Upper lobe of left lung (tissue), 6 donors: ENCODE data around the gene FRK. TPM values are rescaled to one million over a fixed set of nuclear protein-coding genes. Genes with fewer than 3 reads are reported as not detected.

Experiments
- ATAC-seq, 2 donors: fragments of 200-7000 bp; cut with Tn5 transposase; one replicate each; pipeline ENCODE4 v1.9.1; 2022; ENCODE audit warnings: mild to moderate bottlenecking in 2 of 2, moderate library complexity in 2 of 2; ENCODE audit not compliant: low FRiP score in 2 of 2
- DNase-seq, 2 donors: peaks; one replicate each; pipeline ENCODE4 v3.0.0-alpha.2; 2019 to 2020
- H3K27ac ChIP-seq, 4 donors: fragments of 200-600 bp; sonication (generic); one replicate each; pipeline ENCODE4 v1.5.1; 2016 to 2019
- H3K27me3 ChIP-seq, 4 donors: fragments of 200-600 bp; sonication (generic); one replicate each; pipeline ENCODE4 v1.5.1; 2017 to 2019
- H3K36me3 ChIP-seq, 4 donors: fragments of 200-600 bp; sonication (generic); one replicate each; pipeline ENCODE4 v1.5.1; 2016 to 2019
- H3K4me1 ChIP-seq, 4 donors: fragments of 200-600 bp; sonication (generic); one replicate each; pipeline ENCODE4 v1.5.1; 2018 to 2019
- H3K4me3 ChIP-seq, 4 donors: fragments of 200-600 bp; sonication (generic); one replicate each; pipeline ENCODE4 v1.5.1; 2017 to 2019; ENCODE audit warnings: mild to moderate bottlenecking in 2 of 4, moderate library complexity in 1 of 4
- H3K9me3 ChIP-seq, 4 donors: fragments of 200-600 bp; sonication (generic); one replicate each; pipeline ENCODE4 v1.5.1; 2018 to 2019
- EP300 ChIP-seq, 4 donors: sonication (generic); formaldehyde crosslinking; IDR thresholded peaks; one replicate each; pipeline ENCODE4 v1.5.1; 2017; ENCODE audit warnings: antibody characterized with exemption in 4 of 4, control low read depth in 2 of 4
- POLR2A ChIP-seq, 4 donors: fragments of 450-650 bp; IDR thresholded peaks; one replicate each; pipeline ENCODE4 v1.5.1; 2016 to 2017; ENCODE audit warnings: antibody characterized with exemption in 4 of 4, mild to moderate bottlenecking in 2 of 4
- POLR2AphosphoS5 ChIP-seq, 2 donors: sonication (generic); formaldehyde crosslinking; IDR thresholded peaks; one replicate each; pipeline ENCODE4 v1.5.1; 2017; ENCODE audit warnings: antibody characterized with exemption in 2 of 2
- WGBS, 2 donors: methylation state at CpG; one replicate each; pipeline ENCODE4 v1.1.5; 2017 to 2018; 5-methylcytosine and 5-hydroxymethylcytosine counted together
- total RNA-seq, 6 donors: library from RNA; depleted of rRNA in 4 of 6; stranded (reverse); fragments of >200 nt in 4 of 6; gene quantifications; one replicate each; pipeline versions ENCODE4 v1.1.0 to v1.2.1, GENCODE V29; 2016 to 2021
- TF ChIP-seq, protein P1 (sequence below), 6 experiments: fragments of 450-650 bp in 4 of 6; fragments of 200-600 bp in 2 of 6; sonication (generic) in 2 of 6; IDR thresholded peaks; one replicate each; pipeline ENCODE4 v1.5.1; 2016 to 2019; ENCODE audit warnings: antibody characterized with exemption in 6 of 6
- donor health status: DM: no; HTN: no; CAD: no; lungs with moderate emphysema.
- donor health status: DM: no; HTN: yes; CAD: no; lungs with severe emphysema.

FRK gene
- total RNA-seq, 6 donors from 2014 or later = 2.2 to 9.8 (median 5.9) TPM

DNA sequence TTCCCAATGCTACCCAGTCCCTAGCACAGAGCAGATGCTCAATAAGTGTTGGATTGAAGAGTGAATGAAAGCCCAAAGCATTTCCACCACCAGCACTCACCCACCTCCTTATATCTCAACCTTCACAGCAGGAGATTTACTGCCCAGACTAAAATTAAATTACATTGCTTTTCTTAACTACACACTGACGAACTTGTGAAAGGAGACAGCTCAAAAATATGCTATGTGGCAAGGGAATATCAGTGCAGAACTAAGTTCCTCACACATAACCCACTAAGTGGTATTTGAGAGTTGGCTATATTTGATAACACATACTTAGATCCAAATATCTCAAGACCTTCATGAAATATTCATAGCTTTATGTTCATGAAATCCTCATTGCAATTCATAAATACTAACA, 137.7 kb downstream of the FRK start:
- DNase-seq (no peak), ATAC-seq (no peak)
- Histone ChIP-seq H3K27me3 (no peaks in the 10 kb centered on the region), H3K27ac (no peak overlapping the region), H3K4me3 (no peak overlapping the region), H3K36me3 (no peaks in the 10 kb centered on the region), H3K9me3 (peaks cover 0 to 1% (median 0%) of the 10 kb centered on the region in 4 donors), H3K4me1 (no peaks in the 10 kb centered on the region)
- 67 to 77% methylated on average over 1 of the region's 1 CpG for WGBS, 2 donors
- TF ChIP-seq, protein P1, sequence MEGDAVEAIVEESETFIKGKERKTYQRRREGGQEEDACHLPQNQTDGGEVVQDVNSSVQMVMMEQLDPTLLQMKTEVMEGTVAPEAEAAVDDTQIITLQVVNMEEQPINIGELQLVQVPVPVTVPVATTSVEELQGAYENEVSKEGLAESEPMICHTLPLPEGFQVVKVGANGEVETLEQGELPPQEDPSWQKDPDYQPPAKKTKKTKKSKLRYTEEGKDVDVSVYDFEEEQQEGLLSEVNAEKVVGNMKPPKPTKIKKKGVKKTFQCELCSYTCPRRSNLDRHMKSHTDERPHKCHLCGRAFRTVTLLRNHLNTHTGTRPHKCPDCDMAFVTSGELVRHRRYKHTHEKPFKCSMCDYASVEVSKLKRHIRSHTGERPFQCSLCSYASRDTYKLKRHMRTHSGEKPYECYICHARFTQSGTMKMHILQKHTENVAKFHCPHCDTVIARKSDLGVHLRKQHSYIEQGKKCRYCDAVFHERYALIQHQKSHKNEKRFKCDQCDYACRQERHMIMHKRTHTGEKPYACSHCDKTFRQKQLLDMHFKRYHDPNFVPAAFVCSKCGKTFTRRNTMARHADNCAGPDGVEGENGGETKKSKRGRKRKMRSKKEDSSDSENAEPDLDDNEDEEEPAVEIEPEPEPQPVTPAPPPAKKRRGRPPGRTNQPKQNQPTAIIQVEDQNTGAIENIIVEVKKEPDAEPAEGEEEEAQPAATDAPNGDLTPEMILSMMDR (IDR thresholded peaks at IDR 0.05) = no peak
- no peak for TF ChIP-seq POLR2AphosphoS5 (IDR thresholded peaks at IDR 0.05)
- TF ChIP-seq EP300 (IDR thresholded peaks at IDR 0.05) = no peak
- no peak for TF ChIP-seq POLR2A (IDR thresholded peaks at IDR 0.05)

DNA sequence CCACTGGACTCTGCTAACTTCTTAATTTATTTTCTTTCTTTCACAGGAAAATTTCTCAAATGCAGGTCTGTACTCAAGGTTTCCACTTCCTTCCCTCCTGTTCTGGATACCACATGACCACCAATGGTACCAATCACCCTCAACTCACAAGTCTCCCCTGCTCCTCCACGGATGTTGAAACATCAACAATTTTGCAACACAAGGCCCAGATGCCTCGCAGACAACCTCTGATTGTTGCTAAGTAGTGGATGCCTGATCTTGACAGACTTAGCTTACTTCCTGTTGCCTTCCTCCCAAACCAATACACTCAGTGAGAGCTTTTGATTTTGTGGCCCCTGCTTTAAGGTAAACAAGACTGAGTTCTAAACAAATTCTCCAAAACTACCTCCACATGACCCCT, 146.6 kb downstream of the FRK start:
- Histone ChIP-seq H3K4me3 (no peak overlapping the region), H3K27ac (no peak overlapping the region), H3K9me3 (no peaks in the 10 kb centered on the region), H3K4me1 (no peaks in the 10 kb centered on the region), H3K36me3 (no peaks in the 10 kb centered on the region), H3K27me3 (no peaks in the 10 kb centered on the region)
- ATAC-seq (no peak), DNase-seq (no peak)
- TF ChIP-seq EP300 (IDR thresholded peaks at IDR 0.05) (no peak), POLR2AphosphoS5 (IDR thresholded peaks at IDR 0.05) (no peak), POLR2A (IDR thresholded peaks at IDR 0.05) (no peak)
- TF ChIP-seq, protein P1 (IDR thresholded peaks at IDR 0.05) = no peak
- WGBS, 2 donors = 21 to 27% methylated on average over 2 of the region's 2 CpGs

DNA sequence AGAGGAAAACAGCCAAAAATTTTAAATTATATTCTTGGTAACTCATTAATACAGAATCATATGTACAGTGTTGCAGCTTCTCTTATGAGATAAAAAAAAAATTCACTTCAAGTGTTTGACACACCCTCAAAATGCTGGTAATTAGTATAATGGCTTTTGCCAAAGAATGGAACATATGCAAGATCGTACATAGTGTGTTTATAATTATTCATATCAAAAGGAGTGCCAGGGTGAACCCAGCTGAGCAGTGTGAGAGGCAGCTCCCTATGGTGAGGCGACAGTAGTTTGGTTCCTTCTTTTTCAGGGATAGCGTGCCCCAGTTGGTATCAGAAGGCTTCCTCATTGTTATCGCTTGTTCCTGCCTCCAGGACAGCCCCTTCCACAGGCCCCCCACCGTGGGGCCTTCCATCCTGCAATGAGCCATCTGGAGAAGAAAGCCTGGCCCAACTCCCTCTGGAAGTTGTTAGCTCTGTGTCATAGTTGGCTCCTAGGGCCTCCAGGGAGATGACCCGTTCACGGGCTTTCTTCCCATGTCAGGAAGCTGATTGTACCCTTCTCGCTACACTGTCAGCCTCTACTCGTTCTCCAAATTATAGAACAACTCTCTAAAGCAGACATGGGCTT, 150.7 kb downstream of the FRK start:
- 76 to 86% methylated on average over 9 of the region's 9 CpGs for WGBS, 2 donors
- no peak for DNase-seq
- no peak for ATAC-seq

DNA sequence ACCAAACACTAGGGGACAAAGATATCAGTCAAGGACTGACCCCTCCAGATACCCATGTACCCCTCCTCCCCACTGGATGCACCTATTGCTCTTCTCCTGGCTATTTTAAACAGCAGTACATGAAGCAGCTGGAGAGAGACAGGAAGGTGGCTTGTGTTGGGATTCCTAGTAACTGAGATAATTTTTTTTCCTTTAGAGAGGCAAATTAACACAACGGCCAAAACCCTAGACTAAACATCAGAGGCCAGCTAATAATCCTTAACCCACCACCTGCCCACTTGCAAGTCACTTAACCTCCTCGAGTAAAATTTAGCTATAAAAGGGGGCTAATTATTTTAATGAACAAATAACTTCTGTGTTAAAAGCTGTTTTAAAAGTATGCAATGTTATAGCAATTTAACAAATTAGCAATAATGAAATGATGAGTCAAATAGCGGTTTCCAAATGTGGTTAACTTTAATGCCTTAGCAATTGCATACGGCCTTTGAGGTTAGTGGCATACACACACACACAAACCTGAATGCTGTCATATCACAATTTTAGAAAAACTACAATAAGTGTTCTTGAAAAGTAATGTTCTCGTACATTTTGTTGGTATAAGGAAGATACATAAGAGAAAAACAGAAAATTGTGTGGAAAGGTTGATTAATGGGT, 151.7 kb downstream of the FRK start:
- H3K27me3 ChIP-seq = no peaks in the 10 kb centered on the region
- H3K9me3 ChIP-seq = no peaks in the 10 kb centered on the region
- no peak for DNase-seq
- 60 to 71% methylated on average over 5 of the region's 5 CpGs for WGBS, 2 donors
- ATAC-seq = no peak
- no peak overlapping the region for H3K27ac ChIP-seq
- H3K4me1 ChIP-seq = no peaks in the 10 kb centered on the region
- no peak for TF ChIP-seq POLR2AphosphoS5 (IDR thresholded peaks at IDR 0.05)
- no peak for TF ChIP-seq POLR2A (IDR thresholded peaks at IDR 0.05)
- no peak for TF ChIP-seq EP300 (IDR thresholded peaks at IDR 0.05)
- TF ChIP-seq, protein P1 (IDR thresholded peaks at IDR 0.05) = no peak
- H3K4me3 ChIP-seq = no peak overlapping the region
- H3K36me3 ChIP-seq = no peaks in the 10 kb centered on the region

More for the DNA sequence above, 150.7 kb downstream of the FRK start:
- Histone ChIP-seq H3K9me3 (no peaks in the 10 kb centered on the region), H3K27ac (no peak overlapping the region), H3K4me3 (no peak overlapping the region), H3K4me1 (no peaks in the 10 kb centered on the region), H3K27me3 (no peaks in the 10 kb centered on the region), H3K36me3 (no peaks in the 10 kb centered on the region)
- TF ChIP-seq POLR2A (IDR thresholded peaks at IDR 0.05) = no peak
- TF ChIP-seq, protein P1 (IDR thresholded peaks at IDR 0.05) = no peak
- no peak for TF ChIP-seq EP300 (IDR thresholded peaks at IDR 0.05)
- no peak for TF ChIP-seq POLR2AphosphoS5 (IDR thresholded peaks at IDR 0.05)

DNA sequence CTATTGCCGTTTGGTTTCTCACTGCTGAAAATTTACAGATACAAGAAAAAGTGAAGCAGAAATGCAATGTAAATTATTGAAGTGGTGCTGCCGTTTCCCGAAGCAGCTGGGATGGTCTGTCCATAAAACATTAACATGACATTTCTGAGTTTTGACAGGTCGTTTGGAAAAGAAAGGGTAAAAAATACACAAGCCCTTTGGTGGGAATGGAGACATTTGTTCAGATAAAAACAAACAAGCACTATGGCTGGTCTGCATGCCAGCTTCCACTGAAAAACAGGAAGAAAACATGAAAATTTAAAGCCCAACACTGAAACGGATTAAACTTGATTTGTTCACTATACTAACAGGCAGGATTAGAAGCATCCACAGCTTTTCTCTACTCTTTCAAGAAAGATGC, 155.2 kb downstream of the FRK start:
- Histone ChIP-seq H3K4me3 (no peak overlapping the region), H3K4me1 (no peaks in the 10 kb centered on the region), H3K9me3 (no peaks in the 10 kb centered on the region), H3K36me3 (no peaks in the 10 kb centered on the region), H3K27ac (no peak overlapping the region), H3K27me3 (no peaks in the 10 kb centered on the region)
- no peak for TF ChIP-seq POLR2AphosphoS5 (IDR thresholded peaks at IDR 0.05)
- TF ChIP-seq, protein P1 (IDR thresholded peaks at IDR 0.05) = no peak
- TF ChIP-seq EP300 (IDR thresholded peaks at IDR 0.05) = no peak
- TF ChIP-seq POLR2A (IDR thresholded peaks at IDR 0.05) = no peak
- 54 to 58% methylated on average over 5 of the region's 5 CpGs for WGBS, 2 donors
- ATAC-seq (no peak), DNase-seq (no peak)
